ENCODE data around the gene DCST1.

The DCST1 gene

DNA sequence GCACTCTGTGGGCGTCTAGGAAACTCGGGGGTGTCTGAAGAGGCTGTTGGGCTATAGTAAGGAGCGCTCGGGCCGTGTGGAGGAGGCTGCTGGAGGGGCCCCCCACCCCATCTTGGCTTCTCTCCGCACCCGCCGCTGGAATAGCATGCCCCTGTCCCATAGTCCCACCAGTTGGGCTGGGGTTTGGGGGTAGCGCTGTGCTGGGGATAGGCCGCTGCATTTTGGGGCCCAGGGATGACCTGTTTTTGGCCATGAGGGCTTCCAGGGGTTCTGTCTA, 45.5 kb downstream of the DCST1 start:
- DNase-seq (ENCODE audit: low spot score), result no peak
- in situ Hi-C loops (cut with MboI; ENCODE audit: low pct_unique_long_range_greater_than_20kb, low sequenced_read_pairs, unreplicated experiment), result no loop called here
- TF ChIP-seq, protein P1, sequence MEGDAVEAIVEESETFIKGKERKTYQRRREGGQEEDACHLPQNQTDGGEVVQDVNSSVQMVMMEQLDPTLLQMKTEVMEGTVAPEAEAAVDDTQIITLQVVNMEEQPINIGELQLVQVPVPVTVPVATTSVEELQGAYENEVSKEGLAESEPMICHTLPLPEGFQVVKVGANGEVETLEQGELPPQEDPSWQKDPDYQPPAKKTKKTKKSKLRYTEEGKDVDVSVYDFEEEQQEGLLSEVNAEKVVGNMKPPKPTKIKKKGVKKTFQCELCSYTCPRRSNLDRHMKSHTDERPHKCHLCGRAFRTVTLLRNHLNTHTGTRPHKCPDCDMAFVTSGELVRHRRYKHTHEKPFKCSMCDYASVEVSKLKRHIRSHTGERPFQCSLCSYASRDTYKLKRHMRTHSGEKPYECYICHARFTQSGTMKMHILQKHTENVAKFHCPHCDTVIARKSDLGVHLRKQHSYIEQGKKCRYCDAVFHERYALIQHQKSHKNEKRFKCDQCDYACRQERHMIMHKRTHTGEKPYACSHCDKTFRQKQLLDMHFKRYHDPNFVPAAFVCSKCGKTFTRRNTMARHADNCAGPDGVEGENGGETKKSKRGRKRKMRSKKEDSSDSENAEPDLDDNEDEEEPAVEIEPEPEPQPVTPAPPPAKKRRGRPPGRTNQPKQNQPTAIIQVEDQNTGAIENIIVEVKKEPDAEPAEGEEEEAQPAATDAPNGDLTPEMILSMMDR (IDR thresholded peaks at IDR 0.05; ENCODE audit: extremely low read depth, insufficient read depth, missing control alignments), result no peak

DNA sequence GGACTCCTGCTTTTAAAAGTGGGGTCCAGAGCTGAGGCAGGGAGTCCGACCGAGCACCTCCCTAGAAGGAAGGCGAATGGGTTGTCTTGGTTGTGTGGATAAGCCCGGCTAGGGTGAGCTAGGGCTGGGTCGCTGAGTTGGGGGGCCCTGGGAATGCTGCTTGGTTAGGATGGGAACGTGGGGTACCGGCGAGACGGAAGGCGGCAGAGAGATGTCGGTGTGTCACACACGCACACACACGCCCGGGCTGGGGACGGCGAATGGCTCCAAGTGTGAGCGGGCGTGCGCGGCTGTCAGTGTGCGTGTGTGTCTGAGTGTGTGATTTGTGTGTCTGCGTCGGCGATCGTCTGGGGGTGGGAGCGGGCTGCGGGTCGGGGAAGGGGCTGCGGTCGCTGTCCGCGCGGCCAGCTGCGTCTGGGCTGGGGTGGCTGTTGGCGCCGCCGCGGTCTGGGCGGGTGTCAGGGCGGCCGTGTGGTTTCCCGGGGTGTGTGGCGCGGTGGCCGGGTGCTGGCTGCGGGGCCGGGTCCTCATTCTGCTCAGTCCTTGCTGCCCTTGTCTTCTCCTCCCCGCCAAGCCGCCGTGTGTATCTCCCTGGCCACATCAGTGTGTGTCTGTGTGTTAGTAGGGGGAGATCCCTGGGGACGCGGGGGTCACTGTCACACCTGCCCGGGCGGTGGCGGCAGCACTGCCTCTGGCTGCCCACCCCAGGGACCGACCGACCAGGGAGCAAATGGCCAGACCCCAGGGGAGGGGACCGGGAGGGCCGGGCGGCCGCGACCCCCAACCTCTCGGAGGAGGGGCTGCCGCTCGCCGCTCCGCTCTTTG, 46.1 kb downstream of the DCST1 start:
- in situ Hi-C loops (cut with MboI; ENCODE audit: low pct_unique_long_range_greater_than_20kb, low sequenced_read_pairs, unreplicated experiment), result no loop called here
- TF ChIP-seq, protein P1 (IDR thresholded peaks at IDR 0.05; ENCODE audit: extremely low read depth, insufficient read depth, missing control alignments), result no peak
- DNase-seq (ENCODE audit: low spot score), result no peak

DNA sequence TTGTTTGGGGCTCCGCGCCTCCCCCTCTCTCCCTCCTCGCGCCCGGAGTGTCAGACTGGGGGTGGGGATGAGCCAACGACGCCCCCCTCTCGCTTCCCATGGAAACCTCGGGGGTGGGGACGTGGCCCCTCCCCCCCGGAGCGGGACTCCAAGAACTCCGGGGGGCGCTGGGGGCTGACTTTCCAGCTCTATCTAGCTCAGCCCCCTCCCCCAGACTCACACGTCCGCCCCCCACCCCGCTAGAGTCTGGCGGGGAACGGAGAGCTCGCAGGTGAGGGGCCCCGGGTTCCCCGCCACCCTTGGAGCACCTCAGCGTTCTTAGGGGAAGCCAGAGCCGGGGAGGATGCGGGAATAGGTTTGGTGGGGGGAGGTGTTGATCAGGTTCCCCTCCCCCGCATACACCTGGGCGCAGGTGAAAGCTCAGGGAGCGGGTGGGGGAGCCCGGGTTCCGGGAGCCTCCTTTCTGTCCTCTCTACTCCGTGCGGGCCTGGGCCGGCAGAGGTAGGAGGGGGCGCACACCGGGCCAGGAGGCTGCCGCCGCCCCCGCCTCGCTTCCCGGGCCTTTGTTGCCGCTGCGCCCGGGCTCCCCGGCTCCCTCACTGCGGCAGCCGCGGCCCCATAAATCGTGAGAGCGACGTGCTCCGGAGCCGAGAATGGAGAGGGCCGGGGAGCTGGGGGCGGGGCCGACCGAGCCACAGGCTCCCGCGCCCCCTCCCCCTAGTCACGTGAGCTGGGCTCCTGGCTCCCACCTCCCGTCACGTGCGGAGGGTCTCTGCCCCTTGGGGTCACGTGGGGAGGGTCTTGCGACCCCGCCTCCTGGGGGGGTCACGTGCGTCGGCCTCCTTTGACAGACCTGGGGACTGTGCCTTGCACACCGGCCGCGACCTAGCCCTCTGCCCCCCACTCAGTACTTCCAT, 46.9 kb downstream of the DCST1 start:
- in situ Hi-C loops (cut with MboI; ENCODE audit: low pct_unique_long_range_greater_than_20kb, low sequenced_read_pairs, unreplicated experiment), result no loop called here
- no peak for DNase-seq (ENCODE audit: low spot score)
- TF ChIP-seq, protein P1 (IDR thresholded peaks at IDR 0.05; ENCODE audit: extremely low read depth, insufficient read depth, missing control alignments), result no peak

DNA sequence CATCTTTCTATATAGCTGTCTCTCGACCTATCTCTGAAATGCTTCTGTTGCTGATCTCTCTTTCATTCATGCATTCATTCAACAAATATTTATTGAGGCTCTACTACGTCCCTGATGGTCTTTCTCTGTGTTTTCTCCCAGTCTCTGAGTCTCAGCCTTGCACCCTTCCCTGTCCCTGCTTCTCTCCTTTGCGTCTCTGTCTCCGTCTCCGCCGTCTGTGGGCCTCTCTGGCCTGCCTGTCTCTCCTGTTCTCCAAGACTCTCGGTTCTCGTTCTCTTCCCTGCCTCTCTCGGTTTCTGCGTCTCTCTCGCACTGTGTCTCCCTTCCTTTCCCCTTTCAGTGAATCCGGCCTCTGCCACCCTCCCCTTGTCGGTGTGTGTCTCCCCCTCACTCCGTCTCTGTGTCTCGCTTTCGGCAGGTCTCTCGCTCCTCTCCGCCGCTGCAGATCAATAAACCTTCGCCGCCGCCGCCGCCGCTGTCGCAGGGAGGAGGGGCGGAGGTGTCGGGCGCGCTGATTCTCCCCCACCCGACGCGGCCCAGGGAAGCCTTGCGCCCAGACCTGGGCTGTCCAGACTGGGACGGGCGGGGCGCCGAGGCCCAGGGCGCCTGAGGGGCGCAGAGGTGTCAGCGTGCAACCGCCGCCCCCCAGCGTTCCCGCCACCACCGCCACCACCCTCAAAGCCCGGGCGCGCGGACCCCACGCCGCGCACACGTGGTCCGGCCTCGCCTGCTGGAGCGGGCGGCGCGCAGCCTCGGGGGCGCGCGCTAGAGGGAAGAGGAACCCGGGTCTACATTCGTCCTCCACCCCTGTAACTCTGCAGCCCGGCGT, 48.1 kb downstream of the DCST1 start:
- DNase-seq (ENCODE audit: low spot score), result no peak
- TF ChIP-seq, protein P1 (IDR thresholded peaks at IDR 0.05; ENCODE audit: extremely low read depth, insufficient read depth, missing control alignments), result no peak
- in situ Hi-C loops (cut with MboI; ENCODE audit: low pct_unique_long_range_greater_than_20kb, low sequenced_read_pairs, unreplicated experiment), result no loop called here

DNA sequence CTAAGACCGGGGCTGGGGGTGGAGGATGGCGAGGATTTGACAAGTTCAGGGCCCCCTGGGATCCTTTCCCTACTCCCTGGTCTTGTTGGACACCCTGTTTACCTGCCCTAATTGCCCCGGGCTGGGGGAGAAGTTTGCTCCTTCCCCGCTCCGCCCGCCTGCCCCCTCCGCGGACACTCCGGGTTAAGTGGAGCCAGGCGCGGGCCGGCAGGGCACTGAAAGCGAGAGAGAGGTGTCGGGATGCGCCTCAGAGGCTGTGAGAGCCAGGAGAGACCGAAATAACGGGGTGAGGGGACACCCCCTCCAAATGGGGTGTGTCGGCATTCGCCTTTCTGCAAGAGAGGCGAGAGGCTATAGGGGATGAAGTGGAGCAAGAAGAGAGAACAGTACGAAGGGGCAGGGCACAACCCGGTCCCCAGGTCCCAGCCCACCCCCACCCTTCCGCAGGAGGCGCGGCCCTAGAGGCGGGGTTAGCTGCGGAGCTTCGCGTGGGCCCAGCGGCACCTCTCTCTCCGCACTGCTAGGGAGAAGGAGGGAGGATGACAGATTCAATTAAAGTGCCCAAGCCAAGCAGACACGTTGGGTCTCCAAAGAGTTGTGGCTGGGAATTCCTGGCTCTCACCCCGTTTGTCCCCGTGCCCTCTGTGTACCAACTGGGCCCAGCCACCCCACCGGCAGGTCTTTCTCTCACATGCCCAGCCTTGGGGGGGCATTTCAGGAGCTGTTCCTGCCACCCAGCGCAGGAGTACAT, 48.9 kb downstream of the DCST1 start:
- DNase-seq (ENCODE audit: low spot score), result no peak
- in situ Hi-C loops (cut with MboI; ENCODE audit: low pct_unique_long_range_greater_than_20kb, low sequenced_read_pairs, unreplicated experiment), result no loop called here
- TF ChIP-seq, protein P1 (IDR thresholded peaks at IDR 0.05; ENCODE audit: extremely low read depth, insufficient read depth, missing control alignments), result no peak
